IgD-negative memory B cell (primary cell): ENCODE data around the gene CLDN9. TPM values are rescaled to one million over a fixed set of nuclear protein-coding genes. Genes with fewer than 3 reads are reported as not detected.

ENCODE experiments used
- H3K27ac Mint-ChIP-seq, 3 donors: one replicate each; pipeline ENCODE4 v1.8.0; 2020 to 2022; ENCODE audit warnings: mild to moderate bottlenecking in 3 of 3, mixed read lengths in 3 of 3, moderate library complexity in 1 of 3
- H3K27me3 Mint-ChIP-seq: one replicate; pipeline ENCODE4 v1.8.0; 2021; ENCODE audit warnings: mixed read lengths
- H3K36me3 Mint-ChIP-seq: one replicate; pipeline ENCODE4 v1.8.0; 2020; ENCODE audit warnings: mild to moderate bottlenecking, mixed read lengths
- H3K4me1 Mint-ChIP-seq, 3 donors: one replicate each; pipeline ENCODE4 v1.8.0; 2020 to 2022; ENCODE audit warnings: mixed read lengths in 3 of 3, mild to moderate bottlenecking in 1 of 3
- H3K4me3 Mint-ChIP-seq, 4 donors: one replicate each; pipeline ENCODE4 v1.8.0; 2020 to 2022; ENCODE audit warnings: mild to moderate bottlenecking in 4 of 4, mixed read lengths in 4 of 4, moderate library complexity in 3 of 4
- H3K9me3 Mint-ChIP-seq, 3 donors: one replicate each; pipeline ENCODE4 v1.8.0; 2020 to 2021; ENCODE audit warnings: mixed read lengths in 3 of 3, mild to moderate bottlenecking in 1 of 3
- polyA plus RNA-seq: library from polyadenylated mRNA; unstranded; fragments of 300-500 nt; fragmentation: Illumina TruSeq; gene quantifications from one replicate; pipeline ENCODE4 v1.2.3, GENCODE V29; 2021

The CLDN9 gene
- polyA plus RNA-seq, 1 donor from 2014 or later = not detected

GRCh38 chr16:2970563-2970962 lies 42.2 kb upstream of the CLDN9 start:
- Mint-ChIP-seq H3K36me3 (peaks cover 4% of the 10 kb centered on the region), H3K4me1 (peaks cover 8 to 11% (median 11%) of the 10 kb centered on the region in 3 donors), H3K27ac (peak overlapping the region in 2 of 3 donors; percentile 57 to 65), H3K9me3 (peaks cover 0 to 2% (median 0%) of the 10 kb centered on the region in 3 donors), H3K4me3 (peak overlapping the region; percentile 54 to 85 (median 72)), H3K27me3 (peaks cover 18% of the 10 kb centered on the region)

GRCh38 chr16:2971134-2971984 lies 41.4 kb upstream of the CLDN9 start:
- H3K4me1 Mint-ChIP-seq = peaks cover 8 to 11% (median 8%) of the 10 kb centered on the region in 3 donors
- H3K36me3 Mint-ChIP-seq = peaks cover 4% of the 10 kb centered on the region
- peaks cover 16% of the 10 kb centered on the region for H3K27me3 Mint-ChIP-seq
- H3K4me3 Mint-ChIP-seq = peak overlapping the region; percentile 54 to 85 (median 72)
- H3K9me3 Mint-ChIP-seq = peaks cover 0 to 2% (median 0%) of the 10 kb centered on the region in 3 donors
- H3K27ac Mint-ChIP-seq = peak overlapping the region in 2 of 3 donors; percentile 6 to 65

GRCh38 chr16:2971985-2972784 lies 40.5 kb upstream of the CLDN9 start:
- Mint-ChIP-seq H3K4me1 (peaks cover 8 to 11% (median 8%) of the 10 kb centered on the region in 3 donors), H3K4me3 (peak overlapping the region in 1 of 4 donors; percentile 73), H3K27me3 (peaks cover 16% of the 10 kb centered on the region), H3K36me3 (peaks cover 4% of the 10 kb centered on the region), H3K27ac (peak overlapping the region in 2 of 3 donors; percentile 6 to 51), H3K9me3 (peaks cover 0 to 2% (median 0%) of the 10 kb centered on the region in 3 donors)

GRCh38 chr16:2973093-2973492 lies 39.6 kb upstream of the CLDN9 start:
- Mint-ChIP-seq H3K4me3 (peak overlapping the region in 1 of 4 donors; percentile 73), H3K27ac (no peak overlapping the region), H3K27me3 (peaks cover 13% of the 10 kb centered on the region), H3K4me1 (peaks cover 5 to 9% (median 7%) of the 10 kb centered on the region in 3 donors), H3K36me3 (peaks cover 4% of the 10 kb centered on the region), H3K9me3 (peaks cover 0 to 2% (median 0%) of the 10 kb centered on the region in 3 donors)

GRCh38 chr16:2973605-2974318 lies 39.0 kb upstream of the CLDN9 start:
- Mint-ChIP-seq H3K36me3 (peaks cover 4% of the 10 kb centered on the region), H3K9me3 (no peaks in the 10 kb centered on the region), H3K27ac (no peak overlapping the region), H3K27me3 (peaks cover 7% of the 10 kb centered on the region), H3K4me1 (peaks cover under 1 to 3% (median 2%) of the 10 kb centered on the region in 3 donors), H3K4me3 (peak overlapping the region in 1 of 4 donors; percentile 73)

- no peaks in the 10 kb centered on the region for H3K9me3 Mint-ChIP-seq
- H3K27me3 Mint-ChIP-seq = peaks cover 7% of the 10 kb centered on the region
- H3K27ac Mint-ChIP-seq = no peak overlapping the region
- H3K4me3 Mint-ChIP-seq = no peak overlapping the region
- peaks cover 0 to 3% (median 0%) of the 10 kb centered on the region in 3 donors for H3K4me1 Mint-ChIP-seq
- H3K36me3 Mint-ChIP-seq = peaks cover 4% of the 10 kb centered on the region
These were observed 38.2 kb upstream of the CLDN9 start for GRCh38 chr16:2974319-2975056.

GRCh38 chr16:2975161-2975795 lies 37.4 kb upstream of the CLDN9 start:
- no peak overlapping the region for H3K4me3 Mint-ChIP-seq
- H3K36me3 Mint-ChIP-seq = peaks cover 4% of the 10 kb centered on the region
- H3K9me3 Mint-ChIP-seq = no peaks in the 10 kb centered on the region
- peaks cover 7% of the 10 kb centered on the region for H3K27me3 Mint-ChIP-seq
- peaks cover 0 to 5% (median 0%) of the 10 kb centered on the region in 3 donors for H3K4me1 Mint-ChIP-seq
- no peak overlapping the region for H3K27ac Mint-ChIP-seq

GRCh38 chr16:2976201-2976600 lies 36.5 kb upstream of the CLDN9 start:
- peaks cover 7% of the 10 kb centered on the region for H3K27me3 Mint-ChIP-seq
- peaks cover 0 to 7% (median 0%) of the 10 kb centered on the region in 3 donors for H3K4me1 Mint-ChIP-seq
- H3K27ac Mint-ChIP-seq = no peak overlapping the region
- H3K4me3 Mint-ChIP-seq = no peak overlapping the region
- no peaks in the 10 kb centered on the region for H3K36me3 Mint-ChIP-seq
- H3K9me3 Mint-ChIP-seq = no peaks in the 10 kb centered on the region

GRCh38 chr16:2976673-2977072 lies 36.0 kb upstream of the CLDN9 start:
- Mint-ChIP-seq H3K4me1 (peaks cover 0 to 9% (median under 1%) of the 10 kb centered on the region in 3 donors), H3K9me3 (no peaks in the 10 kb centered on the region), H3K27me3 (peaks cover 7% of the 10 kb centered on the region), H3K27ac (no peak overlapping the region), H3K4me3 (peak overlapping the region in 1 of 4 donors; percentile 50), H3K36me3 (no peaks in the 10 kb centered on the region)

- H3K4me3 Mint-ChIP-seq = peak overlapping the region in 1 of 4 donors; percentile 50
- no peak overlapping the region for H3K27ac Mint-ChIP-seq
These were observed 35.3 kb upstream of the CLDN9 start for GRCh38 chr16:2977440-2977839.

GRCh38 chr16:2979669-2980226 lies 33.0 kb upstream of the CLDN9 start:
- H3K27me3 Mint-ChIP-seq = no peaks in the 10 kb centered on the region
- peak overlapping the region; percentile 17 to 90 (median 75) for H3K4me3 Mint-ChIP-seq
- H3K27ac Mint-ChIP-seq = no peak overlapping the region
- H3K36me3 Mint-ChIP-seq = no peaks in the 10 kb centered on the region
- H3K4me1 Mint-ChIP-seq = peaks cover 0 to 17% (median 8%) of the 10 kb centered on the region in 3 donors
- H3K9me3 Mint-ChIP-seq = no peaks in the 10 kb centered on the region

More at GRCh38 chr16:2977440-2977839, 35.3 kb upstream of the CLDN9 start:
- Mint-ChIP-seq H3K4me1 (peaks cover 0 to 12% (median 2%) of the 10 kb centered on the region in 3 donors), H3K9me3 (no peaks in the 10 kb centered on the region), H3K27me3 (peaks cover 3% of the 10 kb centered on the region), H3K36me3 (no peaks in the 10 kb centered on the region)

- no peaks in the 10 kb centered on the region for H3K36me3 Mint-ChIP-seq
These were observed 32.2 kb upstream of the CLDN9 start, which contains the start of gene PKMYT1 for GRCh38 chr16:2980227-2981176. PKMYT1 (minus strand) TSS chr16:2980446; CDS start chr16:2979657, 789 bp downstream.

More at GRCh38 chr16:2980227-2981176, 32.2 kb upstream of the CLDN9 start, which contains the start of gene PKMYT1:
- Mint-ChIP-seq H3K27ac (peak within 1 kb of the TSS in 2 of 3 donors; percentile 76 to 80), H3K4me3 (peak within 1 kb of the TSS; percentile 66 to 92 (median 86)), H3K27me3 (no peaks in the 10 kb centered on the region), H3K9me3 (no peaks in the 10 kb centered on the region), H3K4me1 (peaks cover 0 to 17% (median 8%) of the 10 kb centered on the region in 3 donors)
